Progenitor cell of endocrine pancreas (in vitro differentiated cells): Measurements from ENCODE around the gene SLC45A1. TPM values are rescaled to one million over a fixed set of nuclear protein-coding genes. Genes with fewer than 3 reads are reported as not detected.

ENCODE experiments used
- DNase-seq: peaks from one replicate; pipeline ENCODE4 v3.0.0; 2021; ENCODE audit warnings: low spot score; ENCODE audit not compliant: unreplicated experiment
- H3K27ac Mint-ChIP-seq: 2 replicates; pipeline ENCODE4 v1.8.0; 2021; ENCODE audit warnings: mild to moderate bottlenecking, moderate library complexity, mixed read lengths
- H3K27me3 Mint-ChIP-seq: 2 replicates; pipeline ENCODE4 v1.8.0; 2021; ENCODE audit warnings: mixed read lengths
- H3K36me3 Mint-ChIP-seq: 2 replicates; pipeline ENCODE4 v1.8.0; 2022; ENCODE audit warnings: mixed read lengths; ENCODE audit not compliant: insufficient read depth
- H3K4me1 Mint-ChIP-seq: 2 replicates; pipeline ENCODE4 v1.8.0; 2021; ENCODE audit warnings: low read depth, mixed read lengths
- H3K4me3 Mint-ChIP-seq: 2 replicates; pipeline ENCODE4 v1.8.0; 2021; ENCODE audit warnings: low read depth, mild to moderate bottlenecking, moderate library complexity, mixed read lengths
- H3K9me3 Mint-ChIP-seq: 2 replicates; pipeline ENCODE4 v1.8.0; 2021; ENCODE audit warnings: low read depth, mixed read lengths
- CTCF ChIP-seq: fragments of 200-600 bp; sonication (generic); IDR thresholded peaks from one replicate; pipeline ENCODE4 v1.5.0; 2021; ENCODE audit warnings: antibody characterized with exemption, mild to moderate bottlenecking; ENCODE audit not compliant: unreplicated experiment
- total RNA-seq: library from RNA; stranded (reverse); gene quantifications from 2 replicates; pipeline ENCODE4 v1.2.1, GENCODE V29; 2021

Gene SLC45A1
- total RNA-seq, 1 donor from 2014 or later = 0.86 TPM

GRCh38 chr1:8359617-8360481 is 41.9 kb downstream of the SLC45A1 start:
- peak overlapping the region; percentile 80 for H3K27ac Mint-ChIP-seq
- H3K4me1 Mint-ChIP-seq = peaks cover 2% of the 10 kb centered on the region
- no peak for DNase-seq

GRCh38 chr1:8360493-8361197 is 42.7 kb downstream of the SLC45A1 start:
- Mint-ChIP-seq H3K36me3 (peaks cover 29% of the 10 kb centered on the region), H3K27me3 (no peaks in the 10 kb centered on the region), H3K9me3 (no peaks in the 10 kb centered on the region), H3K4me1 (peaks cover 3% of the 10 kb centered on the region), H3K27ac (no peak overlapping the region), H3K4me3 (no peak overlapping the region)
- no peak for TF ChIP-seq CTCF
- no peak for DNase-seq

More at GRCh38 chr1:8359617-8360481, 41.9 kb downstream of the SLC45A1 start:
- TF ChIP-seq CTCF = no peak
- peaks cover 25% of the 10 kb centered on the region for H3K36me3 Mint-ChIP-seq
- H3K4me3 Mint-ChIP-seq = no peak overlapping the region
- no peaks in the 10 kb centered on the region for H3K9me3 Mint-ChIP-seq
- no peaks in the 10 kb centered on the region for H3K27me3 Mint-ChIP-seq

- Mint-ChIP-seq H3K4me1 (peaks cover 4% of the 10 kb centered on the region), H3K27ac (peak overlapping the region; percentile 37), H3K36me3 (peaks cover 30% of the 10 kb centered on the region), H3K9me3 (no peaks in the 10 kb centered on the region), H3K4me3 (no peak overlapping the region), H3K27me3 (no peaks in the 10 kb centered on the region)
- DNase-seq = no peak
- no peak for TF ChIP-seq CTCF
Measured at GRCh38 chr1:8361198-8361849, 43.4 kb downstream of the SLC45A1 start.

GRCh38 chr1:8362701-8363101 is 44.8 kb downstream of the SLC45A1 start:
- Mint-ChIP-seq H3K9me3 (no peaks in the 10 kb centered on the region), H3K4me1 (peaks cover 15% of the 10 kb centered on the region), H3K36me3 (peaks cover 27% of the 10 kb centered on the region), H3K27me3 (no peaks in the 10 kb centered on the region), H3K4me3 (no peak overlapping the region), H3K27ac (peak overlapping the region; percentile 67)
- TF ChIP-seq CTCF = no peak
- no peak for DNase-seq

GRCh38 chr1:8363186-8363766 is 45.4 kb downstream of the SLC45A1 start:
- no peaks in the 10 kb centered on the region for H3K27me3 Mint-ChIP-seq
- H3K27ac Mint-ChIP-seq = peak overlapping the region; percentile 74
- no peak overlapping the region for H3K4me3 Mint-ChIP-seq
- no peaks in the 10 kb centered on the region for H3K9me3 Mint-ChIP-seq
- DNase-seq = no peak
- TF ChIP-seq CTCF = no peak
- peaks cover 22% of the 10 kb centered on the region for H3K36me3 Mint-ChIP-seq
- peaks cover 21% of the 10 kb centered on the region for H3K4me1 Mint-ChIP-seq
